RPMI8226 (cell line): ENCODE data around the gene TM9SF1.

ENCODE experiments used
- DNase-seq: peaks from one replicate; pipeline ENCODE4 v3.0.0-alpha.2; 2015

Gene TM9SF1, protein sequence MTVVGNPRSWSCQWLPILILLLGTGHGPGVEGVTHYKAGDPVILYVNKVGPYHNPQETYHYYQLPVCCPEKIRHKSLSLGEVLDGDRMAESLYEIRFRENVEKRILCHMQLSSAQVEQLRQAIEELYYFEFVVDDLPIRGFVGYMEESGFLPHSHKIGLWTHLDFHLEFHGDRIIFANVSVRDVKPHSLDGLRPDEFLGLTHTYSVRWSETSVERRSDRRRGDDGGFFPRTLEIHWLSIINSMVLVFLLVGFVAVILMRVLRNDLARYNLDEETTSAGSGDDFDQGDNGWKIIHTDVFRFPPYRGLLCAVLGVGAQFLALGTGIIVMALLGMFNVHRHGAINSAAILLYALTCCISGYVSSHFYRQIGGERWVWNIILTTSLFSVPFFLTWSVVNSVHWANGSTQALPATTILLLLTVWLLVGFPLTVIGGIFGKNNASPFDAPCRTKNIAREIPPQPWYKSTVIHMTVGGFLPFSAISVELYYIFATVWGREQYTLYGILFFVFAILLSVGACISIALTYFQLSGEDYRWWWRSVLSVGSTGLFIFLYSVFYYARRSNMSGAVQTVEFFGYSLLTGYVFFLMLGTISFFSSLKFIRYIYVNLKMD

GRCh38 chr14:24195186-24196070 is at the start of gene TM9SF1:
Gene TM9SF1, minus strand, starts transcription at chr14:24195441. Its CDS starts 422 bp downstream, at chr14:24195019.
- DNase-seq = peak; percentile 83

GRCh38 chr14:24243336-24243836 is 48.1 kb upstream of the TM9SF1 start:
- DNase-seq = peak; percentile 32

DNA sequence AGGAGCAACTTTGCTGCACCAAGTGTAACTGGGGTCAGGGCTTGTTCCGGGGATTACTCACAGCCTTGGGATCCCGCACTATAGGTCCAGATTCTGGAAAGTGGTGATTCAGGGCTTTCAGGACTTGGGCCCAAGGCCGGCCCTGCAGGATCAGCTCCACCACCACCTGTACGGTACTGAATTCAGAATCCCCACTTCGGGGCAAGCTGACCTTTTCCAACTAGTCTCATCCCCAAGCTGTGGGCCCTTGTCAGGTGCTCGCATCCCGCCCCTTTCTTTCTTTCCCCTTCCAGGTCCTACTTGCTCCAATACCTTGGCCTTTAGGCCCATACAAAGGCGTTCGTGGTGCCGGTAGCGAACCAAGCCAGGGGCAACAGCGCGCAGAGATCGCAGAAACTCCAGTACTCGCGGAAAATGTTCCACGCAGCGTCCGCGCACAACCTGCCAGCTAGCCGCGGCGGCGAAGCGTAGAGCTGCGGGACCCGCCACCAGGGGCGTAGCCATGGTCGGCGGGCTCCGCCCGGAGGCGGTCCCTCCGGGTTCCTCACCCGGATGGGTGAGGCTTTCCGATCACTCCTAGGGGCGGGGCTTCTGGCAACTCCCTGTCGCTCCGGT is 46.7 kb upstream of the TM9SF1 start:
- peak; percentile 94 for DNase-seq

- DNase-seq = no peak
Measured at GRCh38 chr14:24240110-24240918, 45.1 kb upstream of the TM9SF1 start.

DNA sequence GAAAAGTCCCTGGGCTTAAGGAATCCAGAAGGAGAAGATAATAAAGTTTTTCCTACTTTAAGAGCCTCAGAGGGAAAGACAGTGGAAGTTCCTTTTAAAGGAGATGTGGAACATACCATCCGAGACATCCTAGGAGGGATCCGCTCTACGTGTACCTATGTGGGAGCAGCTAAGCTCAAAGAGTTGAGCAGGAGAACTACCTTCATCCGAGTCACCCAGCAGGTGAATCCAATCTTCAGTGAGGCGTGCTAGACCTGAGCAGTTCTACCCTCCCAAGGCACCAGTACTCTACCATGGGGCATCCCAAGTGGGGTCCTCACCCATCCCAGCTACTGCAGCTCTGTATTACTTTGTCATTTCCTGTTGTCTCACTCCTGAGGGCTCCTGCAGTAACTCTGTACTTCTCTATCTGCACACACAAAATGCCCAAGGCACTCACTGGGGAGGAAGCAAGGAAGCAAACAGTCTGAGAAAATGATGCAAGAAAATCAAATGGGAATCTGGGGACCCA is 43.3 kb upstream of the TM9SF1 start:
- no peak for DNase-seq

- no peak for DNase-seq
Measured at GRCh38 chr14:24238123-24238522, 42.9 kb upstream of the TM9SF1 start.

- DNase-seq = no peak
Measured at GRCh38 chr14:24237463-24237955, 42.3 kb upstream of the TM9SF1 start.

DNA sequence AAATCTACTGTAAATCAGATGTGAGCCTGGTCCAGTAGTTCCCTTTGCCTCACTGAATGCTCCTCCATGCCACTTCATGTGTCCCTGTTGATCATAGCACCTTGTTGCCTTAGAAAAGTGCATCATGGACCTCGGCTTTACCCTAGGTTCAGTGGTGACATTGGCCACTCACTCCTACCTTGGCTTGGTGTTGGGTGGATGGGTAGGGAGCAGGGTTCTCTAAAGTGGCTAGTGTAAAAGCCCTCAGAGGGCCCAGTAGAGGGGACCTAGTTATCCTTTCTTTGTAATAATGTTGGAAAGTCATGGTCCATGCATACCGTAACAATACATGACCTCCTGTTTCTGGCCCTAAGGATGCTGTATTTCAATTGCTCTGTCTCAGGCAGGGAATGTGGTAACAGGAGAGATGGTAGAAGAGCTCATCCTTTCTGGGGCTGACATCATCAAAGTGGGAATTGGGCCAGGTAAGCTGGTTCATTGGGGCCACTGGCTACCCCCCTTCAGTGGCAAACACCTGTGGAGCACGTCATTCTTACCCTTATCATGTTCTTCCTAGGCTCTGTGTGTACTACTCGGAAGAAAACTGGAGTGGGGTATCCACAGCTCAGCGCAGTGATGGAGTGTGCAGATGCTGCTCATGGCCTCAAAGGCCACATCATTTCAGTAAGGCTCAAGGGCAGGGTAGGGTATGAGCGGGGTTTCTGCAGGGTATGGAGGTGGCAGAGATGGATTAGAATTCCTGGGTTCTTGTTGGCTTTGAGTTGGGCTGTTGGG is 41.6 kb upstream of the TM9SF1 start:
- no peak for DNase-seq

DNA sequence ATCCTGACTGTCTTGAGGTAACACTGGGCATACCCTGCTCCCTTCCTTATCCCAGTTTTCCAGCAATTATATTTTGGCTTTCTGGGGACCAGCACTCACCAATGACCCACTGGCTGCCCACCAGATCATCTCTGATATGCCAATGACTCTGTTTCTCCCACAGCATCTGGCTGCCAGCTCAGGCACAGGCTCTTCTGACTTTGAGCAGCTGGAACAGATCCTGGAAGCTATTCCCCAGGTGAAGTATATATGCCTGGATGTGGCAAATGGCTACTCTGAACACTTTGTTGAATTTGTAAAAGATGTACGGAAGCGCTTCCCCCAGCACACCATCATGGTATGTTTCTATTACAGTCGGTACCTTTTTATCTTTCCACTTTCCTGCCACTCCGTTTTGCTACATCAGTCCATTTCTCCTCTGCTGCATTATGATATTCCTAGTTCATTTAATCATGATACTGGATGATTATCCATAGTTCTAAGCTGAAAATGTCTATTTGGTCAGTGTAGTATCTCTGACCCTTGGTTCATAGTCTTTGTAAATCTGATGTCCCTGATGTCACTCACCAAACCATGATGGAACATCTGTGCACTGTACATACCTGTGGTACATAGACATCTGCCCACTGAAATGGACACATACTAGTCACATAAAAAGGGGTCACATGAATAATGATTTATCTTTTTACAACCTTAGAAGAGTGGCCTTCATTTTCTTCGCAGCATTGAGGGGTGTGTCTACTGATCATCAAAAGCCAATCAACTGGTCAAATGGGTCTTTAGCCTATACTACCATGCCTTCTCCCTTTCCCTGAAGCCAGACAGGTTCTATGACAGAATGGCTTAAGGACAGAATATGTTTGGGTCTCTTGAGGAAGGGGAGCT is 40.8 kb upstream of the TM9SF1 start:
- DNase-seq = no peak

- no peak for DNase-seq
Measured at GRCh38 chr14:24234095-24235005, 39.1 kb upstream of the TM9SF1 start.

DNA sequence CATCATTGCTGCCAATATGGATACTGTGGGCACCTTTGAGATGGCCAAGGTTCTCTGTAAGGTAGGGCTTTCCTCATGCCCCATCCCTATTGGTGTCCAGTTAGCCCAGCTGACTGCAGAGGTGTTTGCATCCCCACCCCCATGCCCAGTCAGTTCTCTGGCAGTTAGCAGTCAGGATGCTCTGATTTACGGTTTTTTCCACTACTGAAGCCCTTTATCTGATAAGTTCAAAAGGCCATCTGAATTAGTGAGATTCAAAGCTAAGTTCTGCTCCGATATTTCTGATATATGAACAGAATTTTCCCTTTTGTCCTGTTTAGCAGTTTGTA is 38.3 kb upstream of the TM9SF1 start:
- no peak for DNase-seq

GRCh38 chr14:24232645-24233537 is 37.6 kb upstream of the TM9SF1 start, which contains the start of gene GMPR2:
Gene GMPR2, plus strand, starts transcription at chr14:24232929. Its CDS starts 325 bp downstream, at chr14:24233254.
- no peak for DNase-seq

DNA sequence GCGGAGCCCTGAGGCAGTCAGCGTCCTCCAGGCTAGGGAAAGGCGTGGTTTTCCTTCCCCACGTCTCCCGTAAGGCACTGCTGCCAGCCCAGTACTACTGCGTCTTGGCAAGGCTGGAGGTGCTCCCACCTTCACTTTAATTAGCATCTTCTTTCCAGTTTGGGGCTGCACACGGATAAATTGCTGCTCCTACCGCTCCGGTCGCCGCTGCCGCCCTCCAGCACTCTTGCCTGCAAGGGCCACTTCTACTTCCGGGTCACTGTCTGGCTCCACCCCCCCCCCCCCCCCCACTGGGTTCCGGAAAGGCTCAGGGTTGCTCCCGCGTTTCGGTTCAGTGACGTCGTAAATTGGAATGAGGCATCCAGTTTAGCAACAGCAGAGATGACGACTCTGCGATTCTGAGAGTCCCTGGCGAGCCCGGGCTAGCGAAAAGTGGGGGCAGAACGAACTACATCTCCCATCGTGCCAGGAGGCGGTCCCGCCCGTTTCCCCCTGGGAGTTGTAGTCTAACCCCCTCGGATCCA is 36.9 kb upstream of the TM9SF1 start, which contains the start of gene NEDD8:
Gene NEDD8, minus strand, starts transcription at position 247 of the 524 bp plus-strand sequence. Its CDS starts 100 bp downstream, at position 147.
- peak; percentile 88 for DNase-seq

GRCh38 chr14:24231263-24232120 is 36.3 kb upstream of the TM9SF1 start:
- no peak for DNase-seq

- DNase-seq = no peak
Measured at GRCh38 chr14:24228902-24229301, 33.7 kb upstream of the TM9SF1 start.

DNA sequence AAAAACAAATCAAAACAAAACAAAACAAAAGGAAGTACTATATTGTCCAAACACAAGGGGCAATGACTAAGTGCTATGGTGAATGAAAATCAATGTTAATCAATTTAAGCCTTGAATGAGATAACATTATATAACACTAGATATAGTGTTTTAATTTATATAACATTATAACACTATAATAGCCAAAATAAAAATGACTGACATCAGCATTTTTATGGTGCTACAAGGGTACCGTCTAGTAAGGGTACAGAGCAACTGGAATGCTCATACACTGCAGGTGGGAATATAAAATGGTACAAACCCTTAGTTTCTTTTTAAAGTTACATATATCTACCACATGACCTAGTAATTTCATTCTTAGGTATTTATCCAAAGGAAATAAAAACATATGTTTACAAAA is 31.2 kb upstream of the TM9SF1 start:
- DNase-seq = no peak
